Sigmoid colon (tissue), 7 donors: ENCODE data around the gene POLE. TPM values are rescaled to one million over a fixed set of nuclear protein-coding genes. Genes with fewer than 3 reads are reported as not detected.

Experiments
- DNase-seq: peaks from one replicate; pipeline ENCODE4 v3.0.0-alpha.2; 2019
- H3K27ac ChIP-seq, 4 donors: fragments of 200-600 bp; sonication (generic); one replicate each; pipeline ENCODE4 v1.5.1; 2016 to 2019; ENCODE audit warnings: mild to moderate bottlenecking in 1 of 4
- H3K27me3 ChIP-seq, 3 donors: fragments of 200-600 bp; sonication (generic); one replicate each; pipeline ENCODE4 v1.5.1; 2019; ENCODE audit warnings: mild to moderate bottlenecking in 1 of 3
- H3K36me3 ChIP-seq, 4 donors: fragments of 200-600 bp; sonication (generic); one replicate each; pipeline ENCODE4 v1.5.1; 2016 to 2019
- H3K4me1 ChIP-seq, 4 donors: fragments of 200-600 bp; sonication (generic); one replicate each; pipeline ENCODE4 v1.5.1; 2017 to 2019
- H3K4me3 ChIP-seq, 4 donors: fragments of 200-600 bp; sonication (generic); one replicate each; pipeline ENCODE4 v1.5.1; 2017 to 2019; ENCODE audit warnings: mild to moderate bottlenecking in 2 of 4, moderate library complexity in 1 of 4
- H3K9me3 ChIP-seq, 4 donors: fragments of 200-600 bp in 3 of 4; sonication (generic) in 3 of 4; one replicate each; pipeline versions ENCODE4 v1.5.1 to v1.6.1; 2013 to 2019
- CTCF ChIP-seq, 4 experiments: fragments of 450-650 bp in 3 of 4; fragments of 200-600 bp in 1 of 4; IDR thresholded peaks; one replicate each; pipeline ENCODE4 v1.5.1; 2016 to 2019; ENCODE audit warnings: antibody characterized with exemption in 4 of 4, mild to moderate bottlenecking in 3 of 4, moderate library complexity in 2 of 4
- EP300 ChIP-seq, 4 donors: sonication (generic); formaldehyde crosslinking; IDR thresholded peaks; one replicate each; pipeline ENCODE4 v1.6.1; 2017; ENCODE audit warnings: antibody characterized with exemption in 4 of 4
- POLR2A ChIP-seq, 2 donors: fragments of 450-650 bp; IDR thresholded peaks; one replicate each; pipeline ENCODE4 v1.6.1; 2016; ENCODE audit warnings: antibody characterized with exemption in 2 of 2, mild to moderate bottlenecking in 2 of 2, moderate library complexity in 2 of 2
- POLR2AphosphoS5 ChIP-seq, 4 donors: sonication (generic); formaldehyde crosslinking; IDR thresholded peaks; one replicate each; pipeline ENCODE4 v1.6.1; 2017; ENCODE audit warnings: antibody characterized with exemption in 4 of 4
- WGBS, 2 donors: extraction: QIAGEN DNeasy Blood & Tissue Kit; methylation state at CpG; one replicate each; pipeline ENCODE4 v1.1.7; 2013; 5-methylcytosine and 5-hydroxymethylcytosine counted together
- intact Hi-C: fragments of 100-400 bp; cut with DNase I; formaldehyde crosslinking; loops from one replicate; pipeline ENCODE4 v1.15.1; 2023
- polyA plus RNA-seq, 3 donors: library from polyadenylated mRNA; stranded (reverse); fragments of 200-250 nt; gene quantifications; one replicate each; pipeline ENCODE4 v1.2.3, GENCODE V29; 2013
- total RNA-seq, 4 donors: library from RNA; depleted of rRNA; stranded (reverse); fragments of >200 nt; gene quantifications; one replicate each; pipeline ENCODE4 v1.1.0, GENCODE V29; 2016
- donor health status: healthy with polysubstance abuse.
- donor health status: Bipolar disorder and iron deficiency.
- donor health status: healthy.

Gene POLE
- total and polyA plus RNA-seq, 7 donors = 11.1 to 37.4 (median 32.9) TPM

GRCh38 chr12:132605892-132606291 is 81.2 kb downstream of the POLE start:
- Histone ChIP-seq H3K36me3 (no peaks in the 10 kb centered on the region), H3K27me3 (peaks cover 11 to 82% (median 62%) of the 10 kb centered on the region in 3 donors)

GRCh38 chr12:132604668-132605441 is 82.3 kb downstream of the POLE start:
- intact Hi-C loops = no loop called here
- no peak overlapping the region for H3K27ac ChIP-seq
- 59 to 77% methylated on average over 16 of the region's 16 CpGs for WGBS, 2 donors
- H3K27me3 ChIP-seq = peaks cover 13 to 75% (median 52%) of the 10 kb centered on the region in 3 donors
- TF ChIP-seq POLR2A (IDR thresholded peaks at IDR 0.05) (no peak), EP300 (IDR thresholded peaks at IDR 0.05) (no peak), POLR2AphosphoS5 (IDR thresholded peaks at IDR 0.05) (no peak), CTCF (IDR thresholded peaks at IDR 0.05) (no peak)
- H3K36me3 ChIP-seq = no peaks in the 10 kb centered on the region
- H3K9me3 ChIP-seq = no peaks in the 10 kb centered on the region
- no peak overlapping the region for H3K4me3 ChIP-seq
- peaks cover 0 to 20% (median 11%) of the 10 kb centered on the region in 4 donors for H3K4me1 ChIP-seq
- no peak for DNase-seq

More at GRCh38 chr12:132605892-132606291, 81.2 kb downstream of the POLE start:
- TF ChIP-seq POLR2AphosphoS5 (IDR thresholded peaks at IDR 0.05) (no peak), CTCF (IDR thresholded peaks at IDR 0.05) (no peak), POLR2A (IDR thresholded peaks at IDR 0.05) (no peak), EP300 (IDR thresholded peaks at IDR 0.05) (no peak)
- 88 to 90% methylated on average over 18 of the region's 18 CpGs for WGBS, 2 donors
- peaks cover 0 to 14% (median 7%) of the 10 kb centered on the region in 4 donors for H3K4me1 ChIP-seq
- no peak for DNase-seq
- H3K9me3 ChIP-seq = no peaks in the 10 kb centered on the region
- no peak overlapping the region for H3K27ac ChIP-seq
- intact Hi-C loops = no loop called here
- H3K4me3 ChIP-seq = no peak overlapping the region

GRCh38 chr12:132604151-132604618 is 83.0 kb downstream of the POLE start:
- Histone ChIP-seq H3K4me1 (peaks cover 0 to 20% (median 12%) of the 10 kb centered on the region in 4 donors), H3K9me3 (no peaks in the 10 kb centered on the region), H3K27me3 (peaks cover 13 to 68% (median 47%) of the 10 kb centered on the region in 3 donors), H3K36me3 (no peaks in the 10 kb centered on the region), H3K27ac (peak overlapping the region in 2 of 4 donors; percentile 39 to 55), H3K4me3 (peak overlapping the region in 3 of 4 donors; percentile 11 to 34 (median 25))
- DNase-seq = no peak
- 47 to 55% methylated on average over 26 of the region's 26 CpGs for WGBS, 2 donors
- TF ChIP-seq EP300 (IDR thresholded peaks at IDR 0.05) (no peak), POLR2A (IDR thresholded peaks at IDR 0.05) (no peak), POLR2AphosphoS5 (IDR thresholded peaks at IDR 0.05) (no peak), CTCF (IDR thresholded peaks at IDR 0.05) (no peak)
- intact Hi-C loops = no loop called here

GRCh38 chr12:132603240-132604150 is 83.6 kb downstream of the POLE start:
- Histone ChIP-seq H3K4me1 (peaks cover 0 to 25% (median 12%) of the 10 kb centered on the region in 4 donors), H3K27ac (peak overlapping the region in 3 of 4 donors; percentile 2 to 55 (median 39)), H3K27me3 (peaks cover 13 to 61% (median 47%) of the 10 kb centered on the region in 3 donors), H3K36me3 (no peaks in the 10 kb centered on the region), H3K4me3 (peak overlapping the region in 3 of 4 donors; percentile 11 to 34 (median 25)), H3K9me3 (no peaks in the 10 kb centered on the region)
- 27 to 46% methylated on average over 67 of the region's 67 CpGs for WGBS, 2 donors
- no peak for DNase-seq
- intact Hi-C loops = no loop called here
- TF ChIP-seq POLR2AphosphoS5 (IDR thresholded peaks at IDR 0.05) (no peak), EP300 (IDR thresholded peaks at IDR 0.05) (no peak), POLR2A (IDR thresholded peaks at IDR 0.05) (no peak), CTCF (IDR thresholded peaks at IDR 0.05) (no peak)
